ENCODE results near the gene DEXI. TPM values are rescaled to one million over a fixed set of nuclear protein-coding genes. Genes with fewer than 3 reads are reported as not detected.

Gene DEXI
- total and polyA plus RNA-seq, 8 donors = 12.0 to 22.6 (median 16.8) TPM

DNA sequence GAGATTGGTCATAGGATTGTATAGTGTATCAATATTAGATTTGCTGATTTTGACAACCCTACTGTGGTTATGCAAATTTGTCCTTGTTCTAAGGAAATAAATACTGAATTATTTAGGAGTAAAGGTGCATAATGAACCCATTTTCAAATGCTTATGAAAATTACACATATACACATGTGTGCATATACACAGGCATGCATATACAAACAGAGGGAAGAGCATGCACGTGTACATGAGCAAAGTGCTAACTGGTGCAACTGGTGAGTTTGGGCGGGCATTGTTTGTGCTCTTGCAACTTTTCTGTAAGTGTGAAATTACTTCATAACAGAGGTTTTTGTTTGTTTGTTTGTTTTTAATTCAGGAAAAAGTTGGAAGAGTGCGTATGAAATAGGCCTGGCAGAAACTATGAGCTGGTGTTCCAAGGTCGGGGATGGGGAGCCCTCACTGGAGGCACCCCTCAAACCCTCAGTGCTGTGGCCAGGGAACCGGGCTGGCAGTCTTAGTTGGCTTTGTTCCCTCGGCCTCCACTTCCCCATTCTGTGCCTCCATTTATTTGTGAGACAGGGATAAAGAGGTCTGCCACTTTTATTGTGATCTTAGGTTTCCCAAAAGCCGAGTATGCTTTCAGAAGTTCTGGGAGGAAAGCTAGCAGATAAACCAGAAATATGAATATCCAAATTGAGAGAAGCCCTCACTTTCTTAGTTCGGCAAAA, 5.8 kb downstream of the DEXI start:
- Histone ChIP-seq H3K27ac (no peak overlapping the region), H3K4me3 (no peak overlapping the region), H3K27me3 (no peaks in the 10 kb centered on the region), H3K36me3 (no peaks in the 10 kb centered on the region), H3K9me3 (no peaks in the 10 kb centered on the region), H3K4me1 (peaks cover 30 to 57% (median 41%) of the 10 kb centered on the region in 3 donors)
- FAIRE-seq (no peak), DNase-seq (no peak), ATAC-seq (no peak)
- intact Hi-C loops (cut with DNase I) = no loop called here
- 58 to 65% methylated on average over 8 of the region's 8 CpGs for WGBS, 2 donors
- TF ChIP-seq, protein P1, sequence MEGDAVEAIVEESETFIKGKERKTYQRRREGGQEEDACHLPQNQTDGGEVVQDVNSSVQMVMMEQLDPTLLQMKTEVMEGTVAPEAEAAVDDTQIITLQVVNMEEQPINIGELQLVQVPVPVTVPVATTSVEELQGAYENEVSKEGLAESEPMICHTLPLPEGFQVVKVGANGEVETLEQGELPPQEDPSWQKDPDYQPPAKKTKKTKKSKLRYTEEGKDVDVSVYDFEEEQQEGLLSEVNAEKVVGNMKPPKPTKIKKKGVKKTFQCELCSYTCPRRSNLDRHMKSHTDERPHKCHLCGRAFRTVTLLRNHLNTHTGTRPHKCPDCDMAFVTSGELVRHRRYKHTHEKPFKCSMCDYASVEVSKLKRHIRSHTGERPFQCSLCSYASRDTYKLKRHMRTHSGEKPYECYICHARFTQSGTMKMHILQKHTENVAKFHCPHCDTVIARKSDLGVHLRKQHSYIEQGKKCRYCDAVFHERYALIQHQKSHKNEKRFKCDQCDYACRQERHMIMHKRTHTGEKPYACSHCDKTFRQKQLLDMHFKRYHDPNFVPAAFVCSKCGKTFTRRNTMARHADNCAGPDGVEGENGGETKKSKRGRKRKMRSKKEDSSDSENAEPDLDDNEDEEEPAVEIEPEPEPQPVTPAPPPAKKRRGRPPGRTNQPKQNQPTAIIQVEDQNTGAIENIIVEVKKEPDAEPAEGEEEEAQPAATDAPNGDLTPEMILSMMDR (IDR thresholded peaks at IDR 0.05) = no peak

DNA sequence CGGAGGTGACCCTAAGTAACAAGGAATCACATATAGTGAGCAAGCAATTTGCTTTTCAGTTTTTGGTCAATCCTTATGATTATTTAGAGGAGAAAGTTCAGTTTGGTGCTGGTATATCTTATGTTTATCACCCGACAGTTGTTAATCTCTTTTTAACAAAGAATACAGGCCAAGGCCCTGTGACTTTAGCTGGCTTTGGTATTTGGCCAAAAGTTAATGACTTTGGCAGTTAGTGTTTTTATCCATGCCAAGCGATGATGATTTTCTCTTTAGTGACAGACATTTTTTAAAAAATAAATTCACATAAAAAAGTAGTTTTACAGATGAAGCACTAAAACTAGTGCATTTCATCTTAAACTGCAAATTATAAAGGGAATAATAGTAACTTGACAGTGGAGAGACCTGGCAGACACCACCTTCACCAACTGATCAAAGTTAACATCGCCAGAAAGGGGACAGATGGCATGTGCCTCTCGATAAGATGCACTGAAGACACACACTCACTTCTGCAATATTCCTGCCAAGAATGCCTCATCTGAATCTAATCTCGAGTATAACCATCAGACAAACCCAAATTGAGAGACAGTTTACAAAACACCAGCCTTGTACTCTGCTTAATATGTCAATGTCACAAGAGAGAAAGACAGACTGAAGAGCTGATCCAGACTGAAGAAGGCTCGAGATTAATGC, 6.9 kb downstream of the DEXI start:
- Histone ChIP-seq H3K36me3 (no peaks in the 10 kb centered on the region), H3K9me3 (no peaks in the 10 kb centered on the region), H3K4me3 (no peak overlapping the region), H3K4me1 (peaks cover 27 to 58% (median 41%) of the 10 kb centered on the region in 3 donors), H3K27ac (no peak overlapping the region), H3K27me3 (no peaks in the 10 kb centered on the region)
- intact Hi-C loops (cut with DNase I) = no loop called here
- ATAC-seq = no peak
- no peak for DNase-seq
- 26 to 27% methylated on average over 7 of the region's 7 CpGs for WGBS, 2 donors
- no peak for FAIRE-seq
- TF ChIP-seq, protein P1 (IDR thresholded peaks at IDR 0.05) = no peak

DNA sequence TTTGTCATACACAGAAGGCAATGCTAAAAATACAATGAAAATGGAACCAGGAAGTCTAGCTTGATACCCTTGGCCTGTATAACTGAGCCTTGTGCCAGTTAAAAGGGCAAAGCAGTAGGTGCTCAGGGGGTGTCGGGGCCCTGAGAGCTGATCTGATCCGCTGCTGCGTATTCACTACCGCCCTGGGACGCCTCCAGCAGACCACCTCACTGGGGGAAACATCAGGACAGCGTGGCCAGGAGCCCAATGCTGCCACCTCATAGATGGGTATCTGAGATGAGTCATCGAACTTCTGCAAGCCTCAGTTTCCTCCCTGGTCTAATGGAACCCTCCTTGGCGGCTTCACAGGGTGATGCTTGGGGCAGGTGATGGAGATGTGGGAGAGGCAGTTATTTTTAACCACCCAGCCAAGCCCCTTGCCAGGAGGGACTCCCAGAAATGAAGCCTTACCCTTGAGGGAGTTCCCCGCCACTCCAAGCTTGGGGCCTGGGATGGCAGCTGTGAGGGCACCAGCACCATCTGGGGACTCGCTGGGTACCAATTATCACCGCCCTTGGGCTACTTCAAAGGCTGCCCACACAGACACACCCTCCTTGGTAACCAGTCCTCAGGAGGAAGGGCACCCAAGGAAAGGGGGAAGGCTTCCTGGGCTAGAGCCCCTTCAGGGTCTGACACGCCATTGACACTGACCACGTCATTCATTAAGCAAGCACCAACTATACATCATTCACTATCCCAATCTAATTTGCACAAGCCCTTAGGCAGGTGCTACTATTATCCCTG, 7.8 kb downstream of the DEXI start:
- TF ChIP-seq, protein P1 (IDR thresholded peaks at IDR 0.05) = no peak
- DNase-seq (no peak), ATAC-seq (no peak), FAIRE-seq (no peak)
- intact Hi-C loops (cut with DNase I) = no loop called here
- no peak overlapping the region for H3K4me3 ChIP-seq
- H3K36me3 ChIP-seq = no peaks in the 10 kb centered on the region
- H3K9me3 ChIP-seq = no peaks in the 10 kb centered on the region
- H3K27me3 ChIP-seq = no peaks in the 10 kb centered on the region
- peaks cover 21 to 55% (median 35%) of the 10 kb centered on the region in 3 donors for H3K4me1 ChIP-seq
- WGBS, 2 donors = 96% methylated on average over 13 of the region's 13 CpGs
- H3K27ac ChIP-seq = no peak overlapping the region

DNA sequence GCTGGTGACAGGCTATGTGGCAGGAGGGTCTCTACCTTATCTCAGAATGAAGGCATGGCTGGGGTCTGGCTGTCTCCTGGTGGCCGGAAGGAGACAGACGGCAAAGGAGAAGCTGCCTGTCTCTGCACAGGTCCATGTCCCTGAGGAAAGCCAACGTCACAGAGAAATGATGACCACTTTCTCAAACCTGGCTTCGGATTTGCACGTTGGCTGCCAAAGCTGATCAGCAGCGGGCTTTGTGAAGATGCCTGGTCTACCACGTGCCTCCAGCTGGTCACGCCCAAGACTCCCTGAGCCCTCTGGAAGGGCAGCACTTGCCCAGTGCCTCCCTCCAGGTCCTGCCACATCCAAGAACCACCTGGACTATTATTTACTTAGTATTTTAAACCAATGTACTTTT, 8.4 kb downstream of the DEXI start:
- Histone ChIP-seq H3K4me1 (peaks cover 15 to 52% (median 29%) of the 10 kb centered on the region in 3 donors), H3K4me3 (no peak overlapping the region), H3K9me3 (no peaks in the 10 kb centered on the region), H3K36me3 (no peaks in the 10 kb centered on the region), H3K27ac (no peak overlapping the region), H3K27me3 (no peaks in the 10 kb centered on the region)
- ATAC-seq = no peak
- TF ChIP-seq, protein P1 (IDR thresholded peaks at IDR 0.05) = no peak
- DNase-seq = no peak
- intact Hi-C loops (cut with DNase I) = no loop called here
- FAIRE-seq = no peak
- WGBS, 2 donors = 87% methylated on average over 8 of the region's 8 CpGs
